Embryonic facial prominence (tissue), 1 donor: ENCODE data around the gene CENPK.
"Not testable (repeated sequence)": the region's sequence is repeated elsewhere in the genome, so short reads cannot be mapped to it uniquely, and the experiment has no call there.

ENCODE experiments used
- DNase-seq: peaks from one replicate; pipeline ENCODE4 v3.0.0-alpha.2; 2016; ENCODE audit errors: extremely low spot score

CENPK gene

GRCh38 chr5:65506961-65507360 lies 56.0 kb downstream of the CENPK start:
- peak; percentile 11 for DNase-seq

GRCh38 chr5:65489119-65489518 lies 73.8 kb downstream of the CENPK start:
- DNase-seq: no peak

- not testable (repeated sequence) for DNase-seq
Measured at GRCh38 chr5:65488038-65488687, 74.8 kb downstream of the CENPK start.

DNA sequence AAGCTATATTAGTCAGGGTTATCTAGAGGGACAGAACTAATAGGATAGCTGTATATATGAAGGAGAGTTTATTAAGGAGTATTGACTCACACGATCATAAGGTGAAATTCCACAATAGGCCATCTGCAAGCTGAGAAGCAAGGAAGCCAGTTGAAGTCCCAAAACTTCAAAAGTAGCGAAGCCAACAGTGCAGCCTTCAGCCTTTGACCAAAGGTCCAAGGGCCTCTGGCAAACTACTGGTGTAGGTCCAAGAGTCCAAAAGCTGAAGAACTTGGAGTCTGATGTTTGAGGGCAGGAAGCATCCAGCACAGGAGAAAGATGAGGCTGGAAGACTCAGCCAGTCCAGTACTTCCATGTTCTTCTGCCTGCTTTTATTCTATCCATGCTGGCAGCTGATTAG lies 76.2 kb downstream of the CENPK start:
- DNase-seq: not testable (repeated sequence)

GRCh38 chr5:65485405-65485804 lies 77.6 kb downstream of the CENPK start:
- no peak for DNase-seq

DNA sequence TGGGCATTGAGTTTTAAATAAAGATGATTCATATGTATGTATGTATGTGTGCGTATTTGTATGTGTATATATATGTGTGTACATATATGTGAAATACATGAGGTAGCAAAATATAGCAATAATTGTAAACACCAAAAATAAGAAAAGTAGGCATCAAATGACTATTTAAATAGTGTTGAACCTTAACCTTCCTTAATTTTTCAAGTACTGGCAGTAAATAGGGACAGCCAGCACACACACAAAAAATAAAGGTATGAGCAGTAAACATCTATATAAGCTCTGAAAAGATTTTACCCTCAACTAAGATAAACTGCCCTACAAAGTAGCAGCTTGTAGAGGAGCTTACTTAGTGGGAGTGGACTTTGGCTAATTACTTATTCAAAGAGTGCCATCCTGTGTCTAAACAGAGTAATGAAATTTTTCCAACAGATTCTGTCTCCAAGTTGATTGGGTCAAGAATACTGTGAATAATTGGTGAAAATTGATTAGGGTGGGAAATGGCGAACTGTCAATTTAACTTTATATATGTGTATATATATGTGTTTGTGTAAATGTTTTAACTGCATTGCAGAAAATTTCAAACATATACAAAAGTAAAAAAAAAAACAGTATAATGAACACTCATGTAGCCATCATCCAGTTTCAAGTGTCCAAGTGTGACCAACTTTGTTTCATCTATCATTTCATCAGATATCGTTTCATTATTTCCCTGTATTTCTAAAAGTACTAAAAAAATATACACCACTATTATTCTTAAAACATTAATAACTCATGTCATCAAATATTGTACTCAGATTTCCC lies 79.2 kb downstream of the CENPK start:
- DNase-seq: peak; percentile 72

- peak; percentile 18 for DNase-seq
Measured at GRCh38 chr5:65482736-65483545, 80.0 kb downstream of the CENPK start.

GRCh38 chr5:65482296-65482735 lies 80.7 kb downstream of the CENPK start:
- peak; percentile 45 for DNase-seq

GRCh38 chr5:65481635-65482295 lies 81.2 kb downstream of the CENPK start, which contains the start of gene ADAMTS6:
Gene ADAMTS6, minus strand, starts transcription at chr5:65481920. Its CDS starts 8,247 bp downstream, at chr5:65473673.
- DNase-seq: peak; percentile 95

GRCh38 chr5:65481171-65481581 lies 81.8 kb downstream of the CENPK start:
- peak; percentile 38 for DNase-seq

DNA sequence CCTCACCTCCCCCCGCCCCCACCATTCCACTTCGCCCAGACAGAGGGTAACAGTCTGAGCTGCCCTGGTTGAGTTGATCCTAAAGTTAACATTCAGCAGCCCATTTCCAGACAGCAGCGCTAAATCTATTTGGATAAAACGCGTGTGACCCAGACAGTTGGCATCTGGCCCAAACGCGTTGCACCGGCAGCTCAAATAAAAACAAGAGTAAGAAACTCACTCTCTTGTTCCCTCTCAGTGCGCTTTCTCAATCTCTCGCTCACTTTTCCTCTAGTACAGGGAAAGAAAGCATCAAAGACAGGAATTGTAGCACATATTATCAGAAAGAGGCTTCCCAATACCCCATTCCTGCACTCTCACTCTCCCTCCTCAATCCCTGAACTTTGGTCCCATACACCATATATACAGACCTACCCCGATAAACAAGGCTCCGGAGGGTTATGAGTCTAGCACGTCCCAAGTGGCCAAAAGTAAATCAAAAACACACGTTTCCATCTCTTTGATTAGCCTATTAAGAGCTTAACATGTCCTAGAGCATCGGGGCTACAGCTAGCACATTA lies 82.6 kb downstream of the CENPK start:
- peak; percentile 49 for DNase-seq

DNA sequence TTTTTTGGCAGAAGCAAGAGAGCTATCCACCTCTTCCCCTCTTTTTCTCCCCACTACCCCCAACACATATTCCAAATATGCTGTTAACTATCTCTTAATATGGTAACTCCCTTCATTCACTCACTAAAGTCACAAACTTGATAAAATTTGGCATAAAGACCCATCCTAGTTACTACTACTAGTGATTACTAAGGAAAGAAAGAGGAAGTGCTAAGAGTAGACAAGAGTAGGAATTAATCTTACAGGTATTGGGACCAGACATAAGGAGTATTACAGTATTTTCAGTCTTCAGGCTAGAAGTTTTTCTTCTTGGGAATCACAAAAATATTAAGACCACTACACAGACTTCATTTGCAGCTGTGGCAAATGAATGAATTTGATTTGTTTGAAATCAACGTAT lies 83.4 kb downstream of the CENPK start:
- no peak for DNase-seq

- no peak for DNase-seq
Measured at GRCh38 chr5:65478336-65478735, 84.6 kb downstream of the CENPK start.

DNA sequence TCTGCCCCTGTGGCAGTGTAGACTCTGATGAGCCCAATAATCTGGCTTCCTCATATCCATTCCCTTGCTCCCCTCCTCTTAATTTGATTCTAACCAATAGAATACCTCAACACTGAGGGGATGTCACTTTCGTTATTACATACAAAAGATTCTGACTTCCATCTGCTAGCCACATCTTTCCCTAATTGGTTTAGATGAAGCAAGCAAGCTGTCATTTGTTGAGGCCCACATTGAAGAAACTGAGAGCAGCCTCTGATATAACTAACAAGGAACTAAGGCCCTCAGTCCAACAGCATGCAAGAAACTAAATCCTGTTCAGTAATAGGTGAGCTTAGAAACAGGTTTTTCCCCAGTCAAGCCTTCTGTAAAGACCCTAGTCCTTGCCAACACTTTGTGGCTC lies 87.1 kb downstream of the CENPK start:
- DNase-seq: no peak

- DNase-seq: no peak
Measured at GRCh38 chr5:65475336-65475735, 87.6 kb downstream of the CENPK start.

DNA sequence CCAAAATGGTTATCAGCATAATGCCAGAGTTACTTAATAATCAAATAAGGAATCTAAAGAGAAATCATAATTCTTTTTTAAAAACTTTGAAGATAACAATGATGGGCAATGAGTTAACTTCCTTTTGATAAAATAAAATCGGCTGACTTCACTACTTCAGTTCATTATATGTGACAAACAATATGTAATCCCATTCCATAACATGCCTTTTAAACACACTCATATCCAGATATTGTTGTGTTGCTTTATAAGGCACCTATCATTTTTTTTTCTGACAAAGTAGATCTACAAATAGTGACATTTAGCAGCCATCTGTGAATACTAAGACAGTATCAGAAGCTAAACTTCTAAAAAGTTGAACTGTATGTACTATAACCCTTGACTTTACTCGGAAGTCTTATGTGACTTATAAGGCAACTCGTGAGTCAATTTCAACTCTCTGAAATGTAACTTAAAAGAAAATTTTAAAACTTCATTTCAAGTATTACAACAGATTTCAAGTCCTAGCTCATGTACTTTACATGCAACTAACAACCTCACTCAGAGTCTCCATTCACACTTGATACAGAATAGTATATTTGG lies 88.7 kb downstream of the CENPK start:
- DNase-seq: no peak

- no peak for DNase-seq
Measured at GRCh38 chr5:65468633-65469032, 94.3 kb downstream of the CENPK start.
